Breast epithelium (tissue), 4 donors: Measurements from ENCODE around the gene SIAH1. TPM values are rescaled to one million over a fixed set of nuclear protein-coding genes. Genes with fewer than 3 reads are reported as not detected.

Source experiments
- DNase-seq, 2 donors: peaks; one replicate each; pipeline ENCODE4 v3.0.0-alpha.2; 2019; ENCODE audit warnings: low spot score in 2 of 2
- H3K27ac ChIP-seq, 2 donors: fragments of 200-600 bp; sonication (generic) in 1 of 2; one replicate each; pipeline ENCODE4 v1.5.1; 2016 to 2019; ENCODE audit warnings: mild to moderate bottlenecking in 1 of 2
- H3K27me3 ChIP-seq, 2 donors: fragments of 200-600 bp; sonication (generic) in 1 of 2; one replicate each; pipeline versions ENCODE4 v1.5.1 to v1.6.0; 2017 to 2019; ENCODE audit warnings: control low read depth in 1 of 2, mild to moderate bottlenecking in 1 of 2
- H3K36me3 ChIP-seq: fragments of 200-600 bp; one replicate; pipeline ENCODE4 v1.5.1; 2019
- H3K4me1 ChIP-seq, 2 donors: fragments of 200-600 bp; sonication (generic); one replicate each; pipeline ENCODE4 v1.5.1; 2016 to 2019; ENCODE audit warnings: control low read depth in 1 of 2
- H3K4me3 ChIP-seq, 3 donors: fragments of 200-600 bp; sonication (generic); 1 replicate in 2 of 3; 2 replicates in 1 of 3; pipeline ENCODE4 v1.5.1; 2016 to 2019; ENCODE audit warnings: mild to moderate bottlenecking in 3 of 3, moderate library complexity in 2 of 3
- H3K9me3 ChIP-seq, 2 donors: fragments of 200-600 bp; sonication (generic) in 1 of 2; one replicate each; pipeline ENCODE4 v1.5.1; 2016 to 2019; ENCODE audit warnings: control low read depth in 1 of 2
- POLR2A ChIP-seq: fragments of 450-650 bp; IDR thresholded peaks from one replicate; pipeline ENCODE4 v1.6.1; 2016; ENCODE audit warnings: antibody characterized with exemption, mild to moderate bottlenecking, moderate library complexity
- POLR2AphosphoS5 ChIP-seq, 3 donors: sonication (generic); formaldehyde crosslinking; IDR thresholded peaks; one replicate each; pipeline ENCODE4 v1.6.1; 2017; ENCODE audit warnings: antibody characterized with exemption in 3 of 3
- intact Hi-C: fragments of 100-400 bp; cut with DNase I; formaldehyde crosslinking; loops from one replicate; pipeline ENCODE4 v1.15.1; 2023; ENCODE audit warnings: low total_unique reads
- total RNA-seq, 3 donors: library from RNA; depleted of rRNA; stranded (reverse); fragments of >200 nt; gene quantifications; one replicate each; pipeline ENCODE4 v1.1.0, GENCODE V29; 2016
- TF ChIP-seq, protein P1 (sequence below), 3 donors: fragments of 450-650 bp; IDR thresholded peaks; one replicate each; pipeline ENCODE4 v1.5.1; 2016 to 2017; ENCODE audit warnings: antibody characterized with exemption in 3 of 3, mild to moderate bottlenecking in 3 of 3, moderate library complexity in 3 of 3

Gene SIAH1, protein sequence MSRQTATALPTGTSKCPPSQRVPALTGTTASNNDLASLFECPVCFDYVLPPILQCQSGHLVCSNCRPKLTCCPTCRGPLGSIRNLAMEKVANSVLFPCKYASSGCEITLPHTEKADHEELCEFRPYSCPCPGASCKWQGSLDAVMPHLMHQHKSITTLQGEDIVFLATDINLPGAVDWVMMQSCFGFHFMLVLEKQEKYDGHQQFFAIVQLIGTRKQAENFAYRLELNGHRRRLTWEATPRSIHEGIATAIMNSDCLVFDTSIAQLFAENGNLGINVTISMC
- total RNA-seq, result 10 to 100 TPM; 36.2 to 45.2 (median 44.2) TPM

DNA sequence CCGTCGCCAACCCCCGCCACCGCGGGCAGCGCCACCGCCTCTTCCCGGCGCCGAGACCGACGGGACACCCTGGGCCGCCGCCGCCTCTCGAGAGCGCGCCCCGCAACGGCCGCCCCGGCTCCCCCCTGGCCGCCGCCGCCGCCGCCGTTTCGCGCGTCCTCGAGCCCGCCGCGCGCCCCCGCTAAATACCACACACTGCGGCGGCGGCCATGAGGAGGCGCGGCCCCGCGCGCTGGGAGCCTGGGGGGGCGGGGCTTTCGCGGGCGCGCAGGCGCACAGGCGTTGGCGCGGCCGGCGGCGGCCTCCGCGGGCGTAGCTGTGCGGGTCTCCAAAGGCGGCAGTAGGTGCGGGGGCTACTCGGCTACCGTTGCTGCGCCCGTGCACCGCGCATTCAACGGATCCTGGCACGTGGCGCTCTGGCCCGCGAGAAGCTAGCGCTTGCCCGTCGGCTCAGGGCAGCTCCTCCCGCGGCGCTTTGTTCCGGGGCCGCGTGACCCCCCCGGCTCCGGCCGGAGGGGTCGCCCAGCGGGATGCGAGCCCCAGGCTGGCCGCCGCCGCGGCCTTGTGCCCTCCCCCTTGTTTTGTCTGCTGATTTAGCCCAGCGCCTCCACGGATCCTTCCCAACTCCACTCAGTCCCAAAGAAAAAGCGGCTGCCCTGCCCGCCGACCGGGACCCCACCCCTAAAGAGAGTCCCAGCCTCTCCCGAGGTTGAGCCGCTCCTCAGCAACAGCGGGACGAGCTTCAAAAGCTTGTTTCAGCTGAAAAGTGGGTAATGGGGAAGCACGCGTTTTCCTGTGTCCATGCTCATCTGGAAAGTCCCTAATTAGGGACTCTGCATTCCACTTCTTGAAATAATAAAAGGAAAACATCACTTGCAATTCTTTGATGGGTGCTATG lies at the start of gene SIAH1:
SIAH1 (minus strand) TSS at position 161 of the 898 bp plus-strand sequence. CDS start 22,985 bp downstream, outside the sequence.
- no peaks in the 10 kb centered on the region for H3K36me3 ChIP-seq
- peak; percentile 75 to 77 for DNase-seq
- no peaks in the 10 kb centered on the region for H3K9me3 ChIP-seq
- peak within 1 kb of the TSS; percentile 100 for H3K27ac ChIP-seq
- TF ChIP-seq, protein P1, sequence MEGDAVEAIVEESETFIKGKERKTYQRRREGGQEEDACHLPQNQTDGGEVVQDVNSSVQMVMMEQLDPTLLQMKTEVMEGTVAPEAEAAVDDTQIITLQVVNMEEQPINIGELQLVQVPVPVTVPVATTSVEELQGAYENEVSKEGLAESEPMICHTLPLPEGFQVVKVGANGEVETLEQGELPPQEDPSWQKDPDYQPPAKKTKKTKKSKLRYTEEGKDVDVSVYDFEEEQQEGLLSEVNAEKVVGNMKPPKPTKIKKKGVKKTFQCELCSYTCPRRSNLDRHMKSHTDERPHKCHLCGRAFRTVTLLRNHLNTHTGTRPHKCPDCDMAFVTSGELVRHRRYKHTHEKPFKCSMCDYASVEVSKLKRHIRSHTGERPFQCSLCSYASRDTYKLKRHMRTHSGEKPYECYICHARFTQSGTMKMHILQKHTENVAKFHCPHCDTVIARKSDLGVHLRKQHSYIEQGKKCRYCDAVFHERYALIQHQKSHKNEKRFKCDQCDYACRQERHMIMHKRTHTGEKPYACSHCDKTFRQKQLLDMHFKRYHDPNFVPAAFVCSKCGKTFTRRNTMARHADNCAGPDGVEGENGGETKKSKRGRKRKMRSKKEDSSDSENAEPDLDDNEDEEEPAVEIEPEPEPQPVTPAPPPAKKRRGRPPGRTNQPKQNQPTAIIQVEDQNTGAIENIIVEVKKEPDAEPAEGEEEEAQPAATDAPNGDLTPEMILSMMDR (IDR thresholded peaks at IDR 0.05), result no peak
- peak in 2 of 3 donors; percentile 49 to 58 for TF ChIP-seq POLR2AphosphoS5 (IDR thresholded peaks at IDR 0.05)
- no peak for TF ChIP-seq POLR2A
- H3K4me3 ChIP-seq, result peak within 1 kb of the TSS; percentile 91 to 93 (median 92)
- H3K4me1 ChIP-seq, result peaks cover 0 to 11% of the 10 kb centered on the region in 2 donors
- no peaks in the 10 kb centered on the region for H3K27me3 ChIP-seq
- intact Hi-C loops, result no loop called here

DNA sequence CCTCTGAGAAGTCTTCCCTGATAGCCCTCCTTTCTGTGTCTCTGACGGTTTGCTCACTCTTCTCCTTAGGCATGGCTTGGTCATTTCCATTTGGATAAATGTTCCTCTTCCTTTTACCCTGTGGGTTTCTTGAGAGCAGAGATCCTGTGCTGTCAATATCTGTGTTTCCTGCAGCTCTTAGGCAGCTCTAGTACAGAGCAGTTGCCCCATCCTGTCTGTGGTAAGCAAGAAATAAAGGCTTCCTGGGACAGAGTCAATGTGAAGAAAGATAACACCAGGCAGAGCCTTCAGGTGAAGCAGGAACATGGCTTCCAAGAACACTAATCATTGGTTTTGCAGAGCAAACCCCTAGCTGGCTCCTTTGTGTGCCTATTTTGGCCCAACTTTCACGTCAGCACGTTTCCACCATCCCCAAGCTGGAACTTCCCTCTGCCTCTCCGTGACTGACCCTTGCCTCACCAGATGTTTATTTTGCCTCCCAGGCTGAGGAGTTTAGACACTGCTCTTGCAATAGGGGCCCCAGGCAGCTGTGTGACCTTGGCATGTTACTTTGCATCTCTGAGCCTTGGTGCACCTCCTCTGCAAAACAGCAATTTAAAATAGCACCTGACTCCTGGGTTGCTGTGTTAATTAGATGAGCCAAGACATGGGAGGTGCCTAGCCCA lies 49.6 kb upstream of the SIAH1 start:
- Histone ChIP-seq H3K4me3 (no peak overlapping the region), H3K36me3 (no peaks in the 10 kb centered on the region), H3K27me3 (no peaks in the 10 kb centered on the region), H3K27ac (no peak overlapping the region), H3K4me1 (no peaks in the 10 kb centered on the region), H3K9me3 (no peaks in the 10 kb centered on the region)
- intact Hi-C loops, result no loop called here
- DNase-seq, result no peak
- TF ChIP-seq, protein P1 (IDR thresholded peaks at IDR 0.05), result no peak
- no peak for TF ChIP-seq POLR2A
- no peak for TF ChIP-seq POLR2AphosphoS5 (IDR thresholded peaks at IDR 0.05)

DNA sequence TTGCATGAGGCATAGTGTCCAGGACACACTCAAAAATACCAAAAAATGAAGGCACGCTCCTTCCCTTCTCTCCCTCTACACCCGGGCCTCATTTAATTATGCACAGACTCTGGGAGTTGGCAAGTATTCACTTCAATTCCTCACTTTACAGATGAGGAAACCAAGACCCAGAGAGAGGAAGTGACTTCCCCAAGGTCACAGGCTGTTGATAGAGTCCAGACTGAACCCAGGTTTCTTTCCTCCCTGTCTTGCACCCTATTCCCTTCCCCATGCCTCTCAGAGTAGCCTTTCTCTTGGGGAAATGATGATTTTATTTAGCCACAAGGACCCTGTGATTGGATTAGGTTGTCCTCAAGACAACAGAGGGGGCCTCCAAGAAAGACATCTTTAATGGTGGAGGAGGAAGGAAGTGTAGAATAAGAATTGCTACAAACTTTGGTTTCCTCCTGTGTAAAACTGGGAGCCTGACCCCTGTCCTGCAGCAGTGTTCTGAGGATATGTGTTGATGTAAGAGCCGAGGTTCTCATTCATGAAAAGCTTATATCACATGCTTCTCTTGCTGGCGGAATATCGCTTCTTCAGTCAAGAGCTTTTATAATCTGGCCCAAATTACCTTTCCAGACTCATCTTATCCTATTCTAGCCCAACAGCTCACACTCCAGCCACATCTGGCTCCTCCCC lies 48.8 kb upstream of the SIAH1 start:
- H3K27me3 ChIP-seq, result no peaks in the 10 kb centered on the region
- intact Hi-C loops, result no loop called here
- H3K4me1 ChIP-seq, result no peaks in the 10 kb centered on the region
- TF ChIP-seq POLR2AphosphoS5 (IDR thresholded peaks at IDR 0.05) (no peak), POLR2A (no peak)
- TF ChIP-seq, protein P1 (IDR thresholded peaks at IDR 0.05), result no peak
- no peak overlapping the region for H3K4me3 ChIP-seq
- H3K9me3 ChIP-seq, result no peaks in the 10 kb centered on the region
- no peak for DNase-seq
- H3K27ac ChIP-seq, result no peak overlapping the region
- H3K36me3 ChIP-seq, result no peaks in the 10 kb centered on the region

DNA sequence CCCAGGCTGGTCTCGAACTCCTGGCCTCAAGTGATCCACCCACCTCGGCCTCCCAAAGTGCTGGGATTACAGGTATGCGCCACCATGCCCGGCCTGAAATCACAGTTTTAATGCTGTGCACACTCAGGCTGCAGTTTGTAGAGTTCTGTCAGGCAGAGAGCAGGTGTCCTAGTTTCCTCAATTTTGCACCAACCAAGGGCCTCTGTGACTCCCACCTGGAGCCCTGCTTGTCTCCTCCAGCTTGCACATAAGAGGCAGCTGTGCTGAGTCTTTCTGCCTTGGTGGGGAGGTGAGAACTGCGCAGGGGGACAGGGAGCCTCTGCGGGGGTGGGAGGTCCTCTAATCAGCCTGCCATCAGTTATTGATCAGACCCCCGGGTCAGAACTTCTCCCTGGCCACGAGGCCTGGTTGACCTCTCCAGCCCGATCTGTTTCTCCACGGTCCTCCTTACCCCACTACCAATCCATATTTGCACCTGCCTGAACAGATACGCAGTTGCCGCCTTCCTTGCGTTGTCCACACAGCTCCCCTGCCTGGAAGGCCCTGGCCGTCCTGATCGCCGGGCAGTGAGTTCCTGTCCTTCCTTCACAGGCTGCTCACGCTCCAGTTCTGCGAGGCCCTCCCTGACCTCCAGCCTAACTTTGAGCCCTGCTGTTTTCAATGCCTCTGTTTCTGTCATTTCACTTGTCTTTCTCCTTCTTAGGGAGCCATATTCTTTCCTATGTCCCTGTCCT lies 48.1 kb upstream of the SIAH1 start:
- Histone ChIP-seq H3K27ac (no peak overlapping the region), H3K4me1 (no peaks in the 10 kb centered on the region), H3K9me3 (no peaks in the 10 kb centered on the region), H3K36me3 (no peaks in the 10 kb centered on the region), H3K4me3 (no peak overlapping the region), H3K27me3 (no peaks in the 10 kb centered on the region)
- TF ChIP-seq POLR2A (no peak), POLR2AphosphoS5 (IDR thresholded peaks at IDR 0.05) (no peak)
- TF ChIP-seq, protein P1 (IDR thresholded peaks at IDR 0.05), result no peak
- DNase-seq, result no peak
- intact Hi-C loops, result no loop called here
